Parathyroid adenoma (tissue), 2 donors: ENCODE results near the gene GIMAP1.

Source experiments
- H2AFZ ChIP-seq: fragments of 300-600 bp; sonication (generic); one replicate; pipeline ENCODE4 v1.7.0; 2017; ENCODE audit warnings: antibody characterized with exemption, mild to moderate bottlenecking
- H3K27ac ChIP-seq: fragments of 300-600 bp; sonication (generic); one replicate; pipeline ENCODE4 v1.7.0; 2017
- H3K27me3 ChIP-seq: fragments of 300-600 bp; sonication (generic); one replicate; pipeline ENCODE4 v1.7.0; 2017; ENCODE audit warnings: low read length; ENCODE audit not compliant: control insufficient read depth, insufficient read depth
- H3K36me3 ChIP-seq: fragments of 300-600 bp; sonication (generic); one replicate; pipeline ENCODE4 v1.7.0; 2017; ENCODE audit warnings: low read length; ENCODE audit not compliant: control insufficient read depth, insufficient read depth
- H3K4me1 ChIP-seq: fragments of 300-600 bp; sonication (generic); one replicate; pipeline ENCODE4 v1.7.0; 2017; ENCODE audit warnings: control low read depth
- H3K4me2 ChIP-seq: fragments of 300-600 bp; sonication (generic); one replicate; pipeline ENCODE4 v1.7.0; 2017; ENCODE audit warnings: low read length
- H3K4me3 ChIP-seq: fragments of 300-600 bp; sonication (generic); one replicate; pipeline ENCODE4 v1.7.0; 2017; ENCODE audit warnings: low read depth, low read length
- H3K79me2 ChIP-seq: fragments of 300-600 bp; sonication (generic); one replicate; pipeline ENCODE4 v1.7.0; 2017; ENCODE audit warnings: control low read depth
- H3K9ac ChIP-seq: fragments of 300-600 bp; sonication (generic); one replicate; pipeline ENCODE4 v1.7.0; 2017; ENCODE audit warnings: mild to moderate bottlenecking
- H3K9me3 ChIP-seq: fragments of 300-600 bp; sonication (generic); one replicate; pipeline ENCODE4 v1.7.0; 2017; ENCODE audit warnings: low read length; ENCODE audit not compliant: control insufficient read depth
- TF ChIP-seq, protein P1 (sequence below): fragments of 300-600 bp; sonication (generic); IDR thresholded peaks from one replicate; pipeline ENCODE4 v1.7.0; 2017; ENCODE audit warnings: antibody characterized with exemption, mild to moderate bottlenecking
- donor health status: primary hyperparathyroidism.

GIMAP1 gene

DNA sequence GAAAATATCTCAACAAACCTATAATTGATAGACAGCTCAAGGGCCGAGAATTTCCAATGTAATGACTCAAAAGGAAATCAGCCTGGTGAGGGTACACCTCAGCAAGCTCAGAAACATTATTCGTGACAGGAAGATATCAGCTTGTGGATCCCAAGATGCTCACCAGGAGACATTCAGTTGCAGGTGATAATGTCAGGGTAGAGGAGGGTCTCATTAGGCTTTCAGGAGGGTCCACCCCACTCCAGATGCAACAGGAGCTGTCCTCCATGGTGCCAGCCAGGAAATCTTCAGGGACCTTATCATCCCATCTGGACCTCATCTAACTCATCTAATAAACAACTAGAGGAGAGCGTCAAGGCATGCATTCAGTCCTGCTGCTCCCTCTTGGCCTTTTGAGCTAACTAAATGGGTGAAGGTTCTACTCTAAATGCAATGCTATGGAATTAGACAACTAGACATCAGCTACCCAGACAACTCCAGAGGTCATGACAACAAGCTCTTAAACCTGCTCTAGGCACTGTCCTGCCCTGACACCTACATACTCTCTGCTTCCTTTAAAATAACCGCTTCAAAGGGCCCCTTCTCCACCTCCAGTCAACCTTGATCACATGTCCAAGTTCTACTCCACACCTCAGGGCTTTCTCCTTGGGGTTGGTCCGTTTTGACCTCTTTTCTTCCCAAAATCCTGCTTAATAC is 16.5 kb downstream of the GIMAP1 start:
- H3K27ac ChIP-seq, result no peak overlapping the region
- no peaks in the 10 kb centered on the region for H3K4me1 ChIP-seq

DNA sequence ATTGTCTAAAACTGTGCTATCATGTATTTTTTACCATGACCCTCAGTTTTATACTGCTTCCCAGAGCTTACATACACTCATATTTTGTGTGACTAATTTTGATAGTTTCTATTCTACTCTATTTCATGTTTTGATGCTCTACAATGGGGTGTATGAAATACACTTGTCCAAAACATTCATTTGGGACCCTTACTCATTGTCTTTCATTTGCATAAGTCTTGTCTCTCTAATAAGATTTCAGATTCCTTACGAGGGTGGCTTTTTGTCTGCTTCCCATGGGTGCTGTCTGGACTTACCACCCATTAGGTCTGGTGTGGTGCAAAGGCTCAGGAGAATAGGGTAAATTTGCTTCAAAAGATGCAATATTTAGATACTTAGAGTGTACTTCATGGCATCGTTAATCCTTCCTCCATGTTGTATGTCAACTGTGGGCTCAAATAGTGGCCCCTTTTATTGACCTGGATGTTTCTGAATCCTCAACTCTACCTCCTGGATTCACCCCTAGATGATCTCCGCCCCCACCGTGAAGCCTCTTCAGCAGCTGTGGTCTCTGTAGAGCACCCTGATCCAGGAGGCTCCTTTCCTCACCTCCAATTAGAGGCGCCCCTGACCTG is 17.2 kb downstream of the GIMAP1 start:
- Histone ChIP-seq H3K27ac (no peak overlapping the region), H3K79me2 (no peaks in the 10 kb centered on the region), H3K9ac (no peak overlapping the region), H3K9me3 (no peaks in the 10 kb centered on the region), H3K36me3 (no peaks in the 10 kb centered on the region), H2AFZ (no peak overlapping the region), H3K4me1 (no peaks in the 10 kb centered on the region), H3K27me3 (no peaks in the 10 kb centered on the region), H3K4me3 (no peak overlapping the region), H3K4me2 (no peak overlapping the region)
- TF ChIP-seq, protein P1, sequence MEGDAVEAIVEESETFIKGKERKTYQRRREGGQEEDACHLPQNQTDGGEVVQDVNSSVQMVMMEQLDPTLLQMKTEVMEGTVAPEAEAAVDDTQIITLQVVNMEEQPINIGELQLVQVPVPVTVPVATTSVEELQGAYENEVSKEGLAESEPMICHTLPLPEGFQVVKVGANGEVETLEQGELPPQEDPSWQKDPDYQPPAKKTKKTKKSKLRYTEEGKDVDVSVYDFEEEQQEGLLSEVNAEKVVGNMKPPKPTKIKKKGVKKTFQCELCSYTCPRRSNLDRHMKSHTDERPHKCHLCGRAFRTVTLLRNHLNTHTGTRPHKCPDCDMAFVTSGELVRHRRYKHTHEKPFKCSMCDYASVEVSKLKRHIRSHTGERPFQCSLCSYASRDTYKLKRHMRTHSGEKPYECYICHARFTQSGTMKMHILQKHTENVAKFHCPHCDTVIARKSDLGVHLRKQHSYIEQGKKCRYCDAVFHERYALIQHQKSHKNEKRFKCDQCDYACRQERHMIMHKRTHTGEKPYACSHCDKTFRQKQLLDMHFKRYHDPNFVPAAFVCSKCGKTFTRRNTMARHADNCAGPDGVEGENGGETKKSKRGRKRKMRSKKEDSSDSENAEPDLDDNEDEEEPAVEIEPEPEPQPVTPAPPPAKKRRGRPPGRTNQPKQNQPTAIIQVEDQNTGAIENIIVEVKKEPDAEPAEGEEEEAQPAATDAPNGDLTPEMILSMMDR, result no peak

More for the DNA sequence above, 16.5 kb downstream of the GIMAP1 start:
- Histone ChIP-seq H3K79me2 (no peaks in the 10 kb centered on the region), H2AFZ (no peak overlapping the region), H3K9me3 (no peaks in the 10 kb centered on the region), H3K9ac (no peak overlapping the region), H3K4me2 (no peak overlapping the region), H3K4me3 (no peak overlapping the region), H3K36me3 (no peaks in the 10 kb centered on the region), H3K27me3 (no peaks in the 10 kb centered on the region)
- TF ChIP-seq, protein P1, result no peak

DNA sequence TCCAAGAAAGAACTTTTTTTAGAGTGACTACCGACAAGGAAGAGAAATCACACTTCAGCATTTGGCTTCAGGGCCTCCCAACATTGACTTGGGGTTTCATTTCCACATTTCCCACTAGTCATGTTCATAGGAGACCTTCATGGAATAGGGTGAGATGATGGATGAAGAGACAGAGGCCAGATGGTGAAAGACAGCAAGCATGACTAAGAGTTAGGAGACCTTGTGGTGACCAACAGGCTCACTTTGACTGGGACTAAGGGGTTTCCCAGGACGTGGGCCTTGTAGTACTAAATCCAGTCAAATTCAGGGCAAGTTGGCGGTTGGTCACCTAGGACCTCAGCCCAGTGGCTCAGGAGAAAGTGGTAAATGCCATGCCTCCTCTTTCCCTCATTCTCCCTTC is 17.8 kb downstream of the GIMAP1 start:
- no peaks in the 10 kb centered on the region for H3K4me1 ChIP-seq
- H3K4me3 ChIP-seq, result no peak overlapping the region
- H3K79me2 ChIP-seq, result no peaks in the 10 kb centered on the region
- TF ChIP-seq, protein P1, result no peak
- H2AFZ ChIP-seq, result no peak overlapping the region
- H3K9me3 ChIP-seq, result no peaks in the 10 kb centered on the region
- H3K27me3 ChIP-seq, result no peaks in the 10 kb centered on the region
- H3K36me3 ChIP-seq, result no peaks in the 10 kb centered on the region
- H3K9ac ChIP-seq, result no peak overlapping the region
- H3K27ac ChIP-seq, result no peak overlapping the region
- H3K4me2 ChIP-seq, result no peak overlapping the region

DNA sequence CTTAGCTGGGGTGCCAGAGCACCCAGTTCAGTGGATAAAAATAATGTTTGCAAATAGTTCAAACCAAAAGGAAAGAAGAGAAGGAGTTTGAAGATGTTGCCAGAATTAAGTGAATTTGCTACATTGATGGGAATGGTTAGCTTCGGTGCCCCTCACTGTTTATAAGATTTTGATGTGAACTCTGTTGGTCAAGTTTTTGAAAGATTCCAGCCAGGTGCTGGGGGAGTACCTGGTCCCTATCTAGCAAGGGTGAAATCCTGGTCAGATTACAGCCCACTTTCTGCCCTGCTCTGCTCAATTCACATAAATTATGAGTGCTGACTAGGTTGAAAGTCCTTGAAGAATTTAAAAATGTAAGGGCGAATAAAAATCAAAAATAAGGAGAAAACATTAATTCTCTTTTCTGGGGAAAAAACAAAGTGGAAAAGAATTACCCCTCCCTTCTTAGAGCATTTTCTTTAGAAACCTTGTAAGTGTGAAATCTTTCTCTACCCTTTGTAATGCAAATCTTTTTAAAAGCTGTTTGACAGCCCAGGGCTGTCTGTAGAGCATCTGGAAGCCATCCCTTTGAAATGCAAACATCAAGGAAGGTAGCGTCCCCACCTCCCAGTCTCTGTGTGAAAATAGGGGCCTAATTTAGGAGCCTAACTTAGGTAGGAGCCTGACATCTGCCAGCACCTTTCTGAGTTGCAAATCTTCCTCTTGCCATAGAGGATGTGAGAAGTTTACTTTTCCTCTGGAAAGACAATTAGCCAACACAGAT is 19.4 kb downstream of the GIMAP1 start:
- H3K4me1 ChIP-seq, result no peaks in the 10 kb centered on the region
- no peak overlapping the region for H2AFZ ChIP-seq
- no peak overlapping the region for H3K9ac ChIP-seq
- H3K27me3 ChIP-seq, result no peaks in the 10 kb centered on the region
- H3K9me3 ChIP-seq, result no peaks in the 10 kb centered on the region
- no peak overlapping the region for H3K4me3 ChIP-seq
- H3K27ac ChIP-seq, result no peak overlapping the region
- no peaks in the 10 kb centered on the region for H3K36me3 ChIP-seq
- TF ChIP-seq, protein P1, result no peak
- no peak overlapping the region for H3K4me2 ChIP-seq
- no peaks in the 10 kb centered on the region for H3K79me2 ChIP-seq
